CD4-positive, CD25-positive, alpha-beta regulatory T cell (primary cell): ENCODE measurements around the gene NBPF3. TPM values are rescaled to one million over a fixed set of nuclear protein-coding genes. Genes with fewer than 3 reads are reported as not detected.
"Not testable (repeated sequence)": the region's sequence is repeated elsewhere in the genome, so short reads cannot be mapped to it uniquely, and the experiment has no call there.

Experiments used
- ATAC-seq, 2 donors: fragments of 150-1000 bp; cut with Tn5 transposase; one replicate each; pipeline ENCODE4 v1.10.0; 2021; ENCODE audit warnings: low read depth in 2 of 2, moderate number of reproducible peaks in 2 of 2, moderate library complexity in 1 of 2
- DNase-seq, 3 donors: peaks; one replicate each; pipeline versions ENCODE4 v3.0.0 to v3.0.0-alpha.2; 2012 to 2022; ENCODE audit warnings: mixed read lengths in 1 of 3
- H3K27ac ChIP-seq: one replicate; pipeline ENCODE4 v1.7.0; 2013; ENCODE audit warnings: mild to moderate bottlenecking, low read length; ENCODE audit not compliant: insufficient read depth, poor library complexity, severe bottlenecking
- H3K27me3 ChIP-seq: one replicate; pipeline ENCODE4 v1.7.0; 2013; ENCODE audit warnings: low read length; ENCODE audit not compliant: control insufficient read depth, insufficient read depth
- H3K36me3 ChIP-seq: one replicate; pipeline ENCODE4 v1.7.0; 2013; ENCODE audit warnings: mild to moderate bottlenecking, low read length, moderate library complexity; ENCODE audit not compliant: control insufficient read depth, insufficient read depth
- H3K4me1 ChIP-seq: 2 replicates; pipeline ENCODE4 v1.7.0; 2013; ENCODE audit warnings: mild to moderate bottlenecking, low read length; ENCODE audit not compliant: insufficient read depth, control insufficient read depth, poor library complexity, severe bottlenecking
- H3K4me3 ChIP-seq: one replicate; pipeline ENCODE4 v1.7.0; 2013; ENCODE audit warnings: low read depth, mild to moderate bottlenecking, low read length, moderate library complexity
- H3K9me3 ChIP-seq, 2 experiments: 1 replicate in 1 of 2; 2 replicates in 1 of 2; pipeline ENCODE4 v1.7.0; 2013; ENCODE audit warnings: low read length in 2 of 2, mild to moderate bottlenecking in 1 of 2, moderate library complexity in 1 of 2; ENCODE audit not compliant: control insufficient read depth in 2 of 2
- H3K27ac Mint-ChIP-seq, 3 donors: one replicate each; pipeline ENCODE4 v1.8.0; 2020 to 2022; ENCODE audit warnings: mild to moderate bottlenecking in 3 of 3, mixed read lengths in 3 of 3, moderate library complexity in 2 of 3
- H3K27me3 Mint-ChIP-seq: one replicate; pipeline ENCODE4 v1.8.0; 2022; ENCODE audit warnings: mild to moderate bottlenecking, mixed read lengths
- H3K36me3 Mint-ChIP-seq: one replicate; pipeline ENCODE4 v1.8.0; 2020; ENCODE audit warnings: mixed read lengths
- H3K4me1 Mint-ChIP-seq, 4 donors: one replicate each; pipeline ENCODE4 v1.8.0; 2020 to 2022; ENCODE audit warnings: mixed read lengths in 4 of 4, mild to moderate bottlenecking in 1 of 4
- H3K4me3 Mint-ChIP-seq, 4 donors: one replicate each; pipeline ENCODE4 v1.8.0; 2020 to 2022; ENCODE audit warnings: mild to moderate bottlenecking in 4 of 4, mixed read lengths in 4 of 4, moderate library complexity in 3 of 4
- H3K9me3 Mint-ChIP-seq, 7 donors: one replicate each; pipeline ENCODE4 v1.8.0; 2020 to 2022; ENCODE audit warnings: mixed read lengths in 7 of 7, mild to moderate bottlenecking in 3 of 7, moderate library complexity in 2 of 7
- polyA plus RNA-seq, 4 donors: library from polyadenylated mRNA; unstranded; fragments of 300-500 nt; fragmentation: Illumina TruSeq; gene quantifications; one replicate each; pipeline ENCODE4 v1.2.3, GENCODE V29; 2021
- total RNA-seq: library from RNA; stranded (reverse); gene quantifications from one replicate; pipeline ENCODE4 v1.2.3, GENCODE V29; 2022

Gene NBPF3
- total and polyA plus RNA-seq, 5 donors from 2014 or later = 1.2 to 2.9 (median 2.6) TPM

GRCh38 chr1:21434394-21434793 is 5.5 kb upstream of the NBPF3 start:
- Mint-ChIP-seq H3K27me3 (peaks cover 20% of the 10 kb centered on the region), H3K4me1 (peaks cover 0 to 7% (median under 1%) of the 10 kb centered on the region in 4 donors), H3K4me3 (no peak overlapping the region), H3K27ac (no peak overlapping the region), H3K36me3 (no peaks in the 10 kb centered on the region), H3K9me3 (no peaks in the 10 kb centered on the region)
- Histone ChIP-seq H3K4me3 (no peak overlapping the region), H3K9me3 (no peaks in the 10 kb centered on the region), H3K27ac (no peak overlapping the region), H3K4me1 (peaks cover 3% of the 10 kb centered on the region), H3K27me3 (no peaks in the 10 kb centered on the region), H3K36me3 (no peaks in the 10 kb centered on the region)
- DNase-seq (no peak), ATAC-seq (no peak)

- H3K4me3 Mint-ChIP-seq = no peak overlapping the region
These were observed 4.1 kb upstream of the NBPF3 start for GRCh38 chr1:21435646-21436487.

DNA sequence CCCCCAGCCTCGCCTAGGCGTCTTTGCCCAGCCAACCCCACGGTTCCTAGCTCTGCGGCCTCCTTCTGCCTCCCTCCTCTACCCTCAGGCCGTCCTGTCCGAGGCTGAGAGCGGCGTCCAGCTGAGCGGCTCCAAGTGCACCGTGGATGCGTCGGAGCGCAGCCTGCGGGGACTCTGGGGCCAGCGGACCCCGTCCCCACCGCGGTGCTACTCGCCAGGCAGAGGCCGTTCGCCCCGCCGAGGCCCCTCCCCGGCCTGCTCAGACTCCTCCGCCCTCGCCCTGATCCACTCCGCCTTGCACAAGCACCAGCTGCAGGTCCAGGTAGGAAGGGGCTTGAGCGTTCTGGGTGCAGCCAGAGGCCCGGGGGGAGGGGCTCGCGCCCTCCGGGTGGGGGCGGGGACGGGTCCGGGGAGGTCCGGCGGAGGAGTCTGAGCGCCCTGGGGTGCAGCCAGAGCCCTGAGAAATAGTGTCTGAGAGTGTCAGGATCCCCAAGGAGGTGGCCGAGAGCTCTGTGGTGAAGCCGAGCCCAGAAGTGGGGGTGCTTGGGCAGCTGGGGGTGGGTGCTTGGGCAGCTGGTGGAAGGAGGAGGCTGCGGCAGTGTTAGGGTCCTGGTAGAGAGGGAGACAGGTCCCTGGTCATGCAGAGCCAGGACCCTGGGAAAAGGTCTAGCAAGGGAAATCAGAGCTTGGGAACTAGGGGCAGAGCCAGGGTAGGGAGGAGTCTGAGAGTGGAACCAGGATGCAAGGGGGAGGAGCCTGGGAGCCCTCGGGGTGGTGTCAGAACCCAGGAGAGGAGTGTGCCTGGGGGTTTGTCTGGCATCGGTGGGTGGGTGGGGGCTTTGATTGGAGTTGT is 3.2 kb upstream of the NBPF3 start:
- Mint-ChIP-seq H3K9me3 (no peaks in the 10 kb centered on the region), H3K36me3 (no peaks in the 10 kb centered on the region), H3K27ac (no peak overlapping the region), H3K27me3 (peaks cover 28% of the 10 kb centered on the region), H3K4me3 (peak overlapping the region in 2 of 4 donors; percentile 10 to 66), H3K4me1 (peaks cover 0 to 18% (median 11%) of the 10 kb centered on the region in 4 donors)
- DNase-seq = no peak
- Histone ChIP-seq H3K27me3 (no peaks in the 10 kb centered on the region), H3K4me3 (no peak overlapping the region), H3K36me3 (no peaks in the 10 kb centered on the region), H3K27ac (no peak overlapping the region), H3K4me1 (peaks cover 20% of the 10 kb centered on the region), H3K9me3 (no peaks in the 10 kb centered on the region)
- no peak for ATAC-seq

More at GRCh38 chr1:21435646-21436487, 4.1 kb upstream of the NBPF3 start:
- H3K4me1 Mint-ChIP-seq = peaks cover 0 to 14% (median 7%) of the 10 kb centered on the region in 4 donors
- Histone ChIP-seq H3K4me3 (no peak overlapping the region), H3K9me3 (no peaks in the 10 kb centered on the region), H3K4me1 (peaks cover 13% of the 10 kb centered on the region), H3K27me3 (no peaks in the 10 kb centered on the region), H3K36me3 (no peaks in the 10 kb centered on the region), H3K27ac (no peak overlapping the region)
- no peak for DNase-seq
- ATAC-seq = no peak
- peak overlapping the region in 1 of 3 donors; percentile 48 for H3K27ac Mint-ChIP-seq
- peaks cover 24% of the 10 kb centered on the region for H3K27me3 Mint-ChIP-seq
- no peaks in the 10 kb centered on the region for H3K9me3 Mint-ChIP-seq
- no peaks in the 10 kb centered on the region for H3K36me3 Mint-ChIP-seq

- peaks cover 20% of the 10 kb centered on the region for H3K4me1 ChIP-seq
- ATAC-seq (no peak), DNase-seq (no peak)
- no peaks in the 10 kb centered on the region for H3K27me3 ChIP-seq
- Mint-ChIP-seq H3K4me3 (peak overlapping the region in 1 of 4 donors; percentile 10), H3K27me3 (peaks cover 32% of the 10 kb centered on the region), H3K4me1 (peaks cover 0 to 21% (median 12%) of the 10 kb centered on the region in 4 donors), H3K36me3 (no peaks in the 10 kb centered on the region), H3K9me3 (no peaks in the 10 kb centered on the region), H3K27ac (peak overlapping the region in 1 of 3 donors; percentile 14)
- no peak overlapping the region for H3K27ac ChIP-seq
- no peaks in the 10 kb centered on the region for H3K9me3 ChIP-seq
- H3K36me3 ChIP-seq = no peaks in the 10 kb centered on the region
- no peak overlapping the region for H3K4me3 ChIP-seq
These were observed 2.6 kb upstream of the NBPF3 start for GRCh38 chr1:21437341-21437640.

GRCh38 chr1:21438646-21439312 is 1.2 kb upstream of the NBPF3 start:
- H3K27me3 Mint-ChIP-seq = peaks cover 27% of the 10 kb centered on the region
- H3K9me3 Mint-ChIP-seq, H3K36me3 Mint-ChIP-seq, H3K27me3 ChIP-seq, H3K36me3 ChIP-seq, ATAC-seq, H3K27ac ChIP-seq, DNase-seq, H3K4me3 ChIP-seq, H3K9me3 ChIP-seq: not testable (repeated sequence)
- H3K4me3 Mint-ChIP-seq = peak overlapping the region; percentile 47 to 79 (median 72)
- peaks cover 0 to 21% (median 13%) of the 10 kb centered on the region in 4 donors for H3K4me1 Mint-ChIP-seq
- peak overlapping the region in 1 of 3 donors; percentile 62 for H3K27ac Mint-ChIP-seq
- H3K4me1 ChIP-seq = peaks cover 20% of the 10 kb centered on the region

GRCh38 chr1:21439345-21439720 is 604 bp upstream of the NBPF3 start:
- Histone ChIP-seq H3K4me1 (peaks cover 20% of the 10 kb centered on the region), H3K27ac (peak overlapping the region; percentile 60), H3K9me3 (no peaks in the 10 kb centered on the region), H3K36me3 (no peaks in the 10 kb centered on the region), H3K27me3 (no peaks in the 10 kb centered on the region), H3K4me3 (peak overlapping the region; percentile 53)
- no peak for ATAC-seq
- Mint-ChIP-seq H3K4me3 (peak overlapping the region; percentile 89 to 94 (median 92)), H3K4me1 (peaks cover 0 to 21% (median 13%) of the 10 kb centered on the region in 4 donors), H3K27me3 (peaks cover 27% of the 10 kb centered on the region), H3K9me3 (no peaks in the 10 kb centered on the region), H3K27ac (peak overlapping the region; percentile 90 to 96 (median 95)), H3K36me3 (no peaks in the 10 kb centered on the region)
- DNase-seq = no peak

DNA sequence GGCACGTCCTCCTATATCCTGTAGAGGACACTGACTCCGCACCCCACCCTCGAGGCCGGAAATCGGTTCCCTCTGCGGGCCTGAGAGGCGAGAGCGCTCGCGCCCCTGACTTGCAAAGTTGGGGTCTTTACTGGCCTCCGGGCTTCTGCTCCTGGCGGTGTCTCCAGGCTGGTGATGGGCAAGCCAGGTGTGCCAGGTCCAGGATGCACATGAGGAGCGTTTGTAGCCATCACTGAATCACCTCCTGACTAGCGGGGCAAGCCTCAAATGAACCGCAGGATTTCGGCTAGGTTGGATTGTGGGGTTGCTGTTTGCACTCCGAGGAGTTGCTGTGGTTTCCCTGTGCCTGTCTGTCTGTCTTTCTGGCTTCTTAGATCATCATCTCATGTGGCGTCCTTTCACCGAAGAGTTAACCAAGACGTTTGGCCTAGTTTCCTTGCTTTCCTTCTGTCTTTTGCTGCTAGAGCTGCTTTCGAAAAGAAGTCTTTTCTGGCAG is 741 bp downstream of the NBPF3 start:
- DNase-seq = peak in 1 of 3 donors; percentile 33
- not testable (repeated sequence) for H3K9me3 Mint-ChIP-seq, H3K36me3 Mint-ChIP-seq, H3K36me3 ChIP-seq, ATAC-seq, H3K27me3 ChIP-seq, H3K9me3 ChIP-seq
- peak overlapping the region; percentile 60 for H3K27ac ChIP-seq
- peak overlapping the region; percentile 67 for H3K4me3 ChIP-seq
- H3K4me1 ChIP-seq = peaks cover 20% of the 10 kb centered on the region
- peaks cover 0 to 21% (median 13%) of the 10 kb centered on the region in 4 donors for H3K4me1 Mint-ChIP-seq
- peak overlapping the region; percentile 65 to 89 (median 88) for H3K27ac Mint-ChIP-seq
- peaks cover 27% of the 10 kb centered on the region for H3K27me3 Mint-ChIP-seq
- peak overlapping the region; percentile 86 to 91 (median 88) for H3K4me3 Mint-ChIP-seq
